SHP77 (cell line): ENCODE measurements around the gene TDRD3.

ENCODE experiments used
- DNase-seq, 2 experiments: peaks; one replicate each; lab custom pipeline; 2025; lab: John Stamatoyannopoulos, UW

Gene TDRD3

GRCh38 chr13:60575142-60575541, 178.1 kb downstream of the TDRD3 start:
- no peak for DNase-seq

GRCh38 chr13:60577761-60578160, 180.7 kb downstream of the TDRD3 start:
- no peak for DNase-seq

- DNase-seq, result no peak
Measured at GRCh38 chr13:60583196-60583888, 186.3 kb downstream of the TDRD3 start.

- no peak for DNase-seq
Measured at GRCh38 chr13:60583911-60584753, 187.1 kb downstream of the TDRD3 start.

- DNase-seq, result no peak
Measured at GRCh38 chr13:60584976-60585375, 188.0 kb downstream of the TDRD3 start.

- DNase-seq, result no peak
Measured at GRCh38 chr13:60590800-60591747, 194.1 kb downstream of the TDRD3 start.

- no peak for DNase-seq
Measured at GRCh38 chr13:60603049-60603448, 206.0 kb downstream of the TDRD3 start.

- no peak for DNase-seq
Measured at GRCh38 chr13:60604058-60604457, 207.0 kb downstream of the TDRD3 start.

- DNase-seq, result no peak
Measured at GRCh38 chr13:60608954-60609353, 211.9 kb downstream of the TDRD3 start.

- DNase-seq, result no peak
Measured at GRCh38 chr13:60611523-60611922, 214.5 kb downstream of the TDRD3 start.

GRCh38 chr13:60612593-60612992, 215.6 kb downstream of the TDRD3 start:
- DNase-seq, result no peak

GRCh38 chr13:60613080-60613479, 216.1 kb downstream of the TDRD3 start:
- no peak for DNase-seq

- peak in 1 of 2 experiments; percentile 2 for DNase-seq
Measured at GRCh38 chr13:60617991-60618733, 221.1 kb downstream of the TDRD3 start.

- no peak for DNase-seq
Measured at GRCh38 chr13:60619461-60619860, 222.4 kb downstream of the TDRD3 start.

- no peak for DNase-seq
Measured at GRCh38 chr13:60620611-60621395, 223.8 kb downstream of the TDRD3 start.

- no peak for DNase-seq
Measured at GRCh38 chr13:60623151-60623550, 226.1 kb downstream of the TDRD3 start.
